ENCODE measurements around the gene MPZL2.

GRCh38 chr11:118306556-118306955 is 42.5 kb upstream of the MPZL2 start:
- TF ChIP-seq CTCF (IDR thresholded peaks at IDR 0.05; ENCODE audit: insufficient read depth, low read depth, low read length) = no peak
- no peak for TF ChIP-seq EZH2 (IDR thresholded peaks at IDR 0.05; ENCODE audit: insufficient read depth, low read length)
